HUES48 (cell line): ENCODE results near the gene ZNF74.
"Not testable (repeated sequence)": the region's sequence is repeated elsewhere in the genome, so short reads cannot be mapped to it uniquely, and the experiment has no call there.

Source experiments
- H3K27ac ChIP-seq: one replicate; pipeline ENCODE4 v1.7.0; 2013; ENCODE audit warnings: low read depth, low read length, inconsistent platforms
- H3K27me3 ChIP-seq: 2 replicates; pipeline ENCODE4 v1.6.1; 2013; ENCODE audit warnings: mild to moderate bottlenecking, low read length; ENCODE audit not compliant: control insufficient read depth, insufficient read depth
- H3K36me3 ChIP-seq: 2 replicates; pipeline ENCODE4 v1.6.1; 2013; ENCODE audit warnings: low read length; ENCODE audit not compliant: control insufficient read depth, insufficient read depth
- H3K4me1 ChIP-seq: 2 replicates; pipeline ENCODE4 v1.6.1; 2013; ENCODE audit warnings: mild to moderate bottlenecking, low read length; ENCODE audit not compliant: control insufficient read depth, insufficient read depth
- H3K4me3 ChIP-seq: 2 replicates; pipeline ENCODE4 v1.5.1; 2013; ENCODE audit warnings: mild to moderate bottlenecking, low read depth, low read length
- H3K9ac ChIP-seq: 2 replicates; pipeline ENCODE4 v1.6.1; 2013; ENCODE audit warnings: mild to moderate bottlenecking, low read depth, low read length, moderate library complexity
- H3K9me3 ChIP-seq: 2 replicates; pipeline ENCODE4 v1.6.1; 2013; ENCODE audit warnings: low read length; ENCODE audit not compliant: control insufficient read depth, insufficient read depth

ZNF74 gene

GRCh38 chr22:20441631-20442484 lies 47.9 kb downstream of the ZNF74 start:
- H3K9ac ChIP-seq = no peak overlapping the region
- H3K36me3 ChIP-seq = no peaks in the 10 kb centered on the region
- H3K9me3 ChIP-seq = no peaks in the 10 kb centered on the region
- H3K4me1 ChIP-seq = peaks cover 6% of the 10 kb centered on the region; the same call in 1 of the 2 replicates
- no peak overlapping the region for H3K4me3 ChIP-seq
- H3K27ac ChIP-seq = no peak overlapping the region
- peaks cover 25% of the 10 kb centered on the region for H3K27me3 ChIP-seq

- no peak overlapping the region for H3K4me3 ChIP-seq
- H3K9me3 ChIP-seq = no peaks in the 10 kb centered on the region
Measured at GRCh38 chr22:20442485-20443284, 48.7 kb downstream of the ZNF74 start.

DNA sequence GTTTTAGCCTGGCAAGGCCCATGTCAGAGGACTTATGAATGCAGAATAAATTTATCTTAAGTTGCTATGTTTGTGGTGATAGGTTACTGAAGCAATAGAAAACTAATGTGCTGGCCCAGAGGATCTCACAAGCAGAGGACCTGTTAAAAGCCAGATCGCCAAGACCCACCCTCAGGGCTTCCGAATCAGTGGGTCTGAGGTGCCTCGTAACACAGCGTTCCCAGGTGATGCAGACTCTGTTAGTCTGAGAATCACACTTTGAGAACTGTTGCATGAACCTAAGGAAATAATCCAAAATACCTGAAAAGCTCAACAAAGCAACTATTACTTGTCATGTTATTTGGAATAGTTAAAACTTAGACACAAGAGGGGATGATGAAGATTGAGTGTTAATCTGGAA lies 50.4 kb downstream of the ZNF74 start:
- no peaks in the 10 kb centered on the region for H3K4me1 ChIP-seq
- no peaks in the 10 kb centered on the region for H3K36me3 ChIP-seq
- peaks cover 3% of the 10 kb centered on the region for H3K27me3 ChIP-seq
- H3K9me3 ChIP-seq = no peaks in the 10 kb centered on the region
- H3K4me3 ChIP-seq = no peak overlapping the region
- H3K27ac ChIP-seq = no peak overlapping the region
- H3K9ac ChIP-seq = no peak overlapping the region

More at GRCh38 chr22:20442485-20443284, 48.7 kb downstream of the ZNF74 start:
- H3K27me3 ChIP-seq = peaks cover 19% of the 10 kb centered on the region
- no peak overlapping the region for H3K9ac ChIP-seq
- H3K36me3 ChIP-seq = no peaks in the 10 kb centered on the region
- no peak overlapping the region for H3K27ac ChIP-seq
- H3K4me1 ChIP-seq = peaks cover 6% of the 10 kb centered on the region; the same call in 1 of the 2 replicates

DNA sequence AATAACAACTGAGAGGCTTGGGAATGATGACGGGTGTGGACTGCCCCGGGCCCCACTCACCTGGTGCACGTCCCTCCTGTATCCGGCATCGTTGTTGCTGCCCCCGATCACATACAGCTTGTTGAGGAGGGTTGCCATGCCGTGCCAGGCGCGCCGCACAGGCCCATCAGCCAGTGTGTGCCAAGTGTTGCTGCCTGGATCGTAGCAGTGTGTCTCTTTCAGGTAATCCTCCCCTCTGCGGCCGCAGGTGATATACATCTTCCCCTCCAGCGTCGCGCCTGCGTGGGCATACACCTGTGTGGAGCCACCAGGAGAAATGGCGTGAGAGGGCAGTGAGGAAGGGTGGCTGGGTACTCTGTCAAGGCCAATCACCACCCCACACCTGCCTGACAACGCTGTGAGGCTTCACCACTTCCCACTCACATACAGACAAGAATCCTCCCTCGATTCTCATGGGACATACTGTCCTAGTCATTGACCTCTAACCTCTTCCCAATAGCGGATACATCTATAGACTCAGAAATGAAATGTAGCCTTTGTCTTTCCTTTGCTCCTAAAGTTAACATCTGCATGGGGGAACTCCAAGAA lies 52.5 kb downstream of the ZNF74 start:
- no peak overlapping the region for H3K27ac ChIP-seq
- H3K36me3 ChIP-seq = no peaks in the 10 kb centered on the region
- H3K4me1 ChIP-seq = no peaks in the 10 kb centered on the region
- H3K4me3 ChIP-seq = no peak overlapping the region
- no peak overlapping the region for H3K9ac ChIP-seq
- no peaks in the 10 kb centered on the region for H3K27me3 ChIP-seq
- no peaks in the 10 kb centered on the region for H3K9me3 ChIP-seq

DNA sequence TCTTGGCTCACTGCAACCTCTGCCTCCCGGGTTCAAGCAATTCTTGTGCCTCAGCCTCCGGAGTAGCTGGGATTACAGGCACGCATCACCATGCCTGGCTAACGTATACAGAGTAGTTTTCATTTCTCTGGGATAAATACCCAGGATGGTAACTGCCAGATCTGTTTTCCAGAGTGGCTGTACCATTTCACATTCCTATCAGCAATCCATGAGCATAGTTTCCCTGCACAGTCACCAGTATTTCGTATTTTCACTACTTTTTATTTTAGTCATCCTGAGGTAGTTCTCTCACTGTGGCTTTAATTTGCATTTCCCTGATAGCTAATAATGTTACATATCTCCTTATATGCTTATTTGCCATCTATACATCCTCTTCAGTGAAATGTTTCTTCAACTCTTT lies 54.7 kb downstream of the ZNF74 start:
- no peak overlapping the region for H3K9ac ChIP-seq
- H3K4me3 ChIP-seq = no peak overlapping the region
- no peaks in the 10 kb centered on the region for H3K4me1 ChIP-seq
- no peak overlapping the region for H3K27ac ChIP-seq
- no peaks in the 10 kb centered on the region for H3K27me3 ChIP-seq
- no peaks in the 10 kb centered on the region for H3K9me3 ChIP-seq
- H3K36me3 ChIP-seq = no peaks in the 10 kb centered on the region

- Histone ChIP-seq H3K36me3 (no peaks in the 10 kb centered on the region), H3K4me3 (no peak overlapping the region), H3K9ac (no peak overlapping the region), H3K4me1 (no peaks in the 10 kb centered on the region), H3K27me3 (no peaks in the 10 kb centered on the region), H3K9me3 (no peaks in the 10 kb centered on the region), H3K27ac (no peak overlapping the region)
Measured at GRCh38 chr22:20449819-20450550, 56.0 kb downstream of the ZNF74 start.

- no peak overlapping the region for H3K9ac ChIP-seq
- no peaks in the 10 kb centered on the region for H3K9me3 ChIP-seq
- H3K36me3 ChIP-seq = no peaks in the 10 kb centered on the region
- H3K4me1 ChIP-seq = no peaks in the 10 kb centered on the region
- H3K27ac ChIP-seq = no peak overlapping the region
- H3K27me3 ChIP-seq = no peaks in the 10 kb centered on the region
- H3K4me3 ChIP-seq = no peak overlapping the region
Measured at GRCh38 chr22:20450551-20450906, 56.6 kb downstream of the ZNF74 start.

DNA sequence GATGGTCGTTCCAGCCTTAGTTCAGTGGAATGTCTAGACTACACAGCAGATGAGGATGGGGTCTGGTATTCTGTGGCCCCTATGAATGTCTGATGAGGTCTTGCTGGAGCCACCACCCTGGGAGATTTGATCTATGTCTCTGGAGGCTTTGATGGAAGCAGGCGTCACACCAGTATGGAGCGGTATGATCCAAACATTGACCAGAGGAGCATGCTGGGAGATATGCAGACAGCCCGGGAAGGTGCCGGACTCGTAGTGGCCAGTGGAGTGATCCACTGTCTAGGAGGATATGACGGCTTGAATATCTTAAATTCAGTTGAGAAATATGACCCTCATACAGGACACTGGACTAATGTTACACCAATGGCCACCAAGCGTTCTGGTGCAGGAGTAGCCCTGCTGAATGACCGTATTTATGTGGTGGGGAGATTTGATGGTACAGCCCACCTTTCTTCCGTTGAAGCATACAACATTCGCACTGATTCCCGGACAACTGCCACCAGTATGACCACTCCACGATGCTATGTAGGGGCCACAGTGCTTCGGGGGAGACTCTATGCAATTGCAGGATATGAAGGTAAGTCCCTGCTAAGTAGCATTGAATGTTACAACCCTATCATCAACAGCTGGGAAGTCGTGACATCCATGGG lies 57.3 kb downstream of the ZNF74 start:
- H3K36me3 ChIP-seq, H3K27ac ChIP-seq, H3K4me3 ChIP-seq, H3K4me1 ChIP-seq, H3K9ac ChIP-seq, H3K9me3 ChIP-seq, H3K27me3 ChIP-seq: not testable (repeated sequence)

DNA sequence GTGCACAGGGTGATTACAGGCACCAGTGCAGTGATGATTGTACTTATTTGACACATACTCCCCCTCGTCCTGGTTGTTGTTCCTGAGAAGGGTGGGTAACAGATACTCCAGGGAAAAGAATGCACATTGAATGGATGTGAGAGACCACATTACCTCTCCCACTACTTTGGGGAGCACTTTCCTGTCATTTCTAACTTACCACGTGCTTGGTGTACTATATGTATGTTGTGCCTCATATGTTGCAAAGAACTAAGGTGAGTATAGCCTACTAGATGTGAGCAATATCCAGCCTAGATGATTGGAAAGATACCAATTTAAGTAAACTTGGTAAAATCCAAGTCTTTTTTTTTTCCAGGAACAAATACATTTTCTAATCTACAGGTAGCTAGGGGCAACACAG lies 58.0 kb downstream of the ZNF74 start:
- Histone ChIP-seq H3K4me1 (peaks cover 4% of the 10 kb centered on the region; the same call in 1 of the 2 replicates), H3K27ac (no peak overlapping the region), H3K4me3 (no peak overlapping the region), H3K9ac (no peak overlapping the region), H3K36me3 (no peaks in the 10 kb centered on the region), H3K9me3 (no peaks in the 10 kb centered on the region), H3K27me3 (peaks cover 3% of the 10 kb centered on the region; the same call in 1 of the 2 replicates)

DNA sequence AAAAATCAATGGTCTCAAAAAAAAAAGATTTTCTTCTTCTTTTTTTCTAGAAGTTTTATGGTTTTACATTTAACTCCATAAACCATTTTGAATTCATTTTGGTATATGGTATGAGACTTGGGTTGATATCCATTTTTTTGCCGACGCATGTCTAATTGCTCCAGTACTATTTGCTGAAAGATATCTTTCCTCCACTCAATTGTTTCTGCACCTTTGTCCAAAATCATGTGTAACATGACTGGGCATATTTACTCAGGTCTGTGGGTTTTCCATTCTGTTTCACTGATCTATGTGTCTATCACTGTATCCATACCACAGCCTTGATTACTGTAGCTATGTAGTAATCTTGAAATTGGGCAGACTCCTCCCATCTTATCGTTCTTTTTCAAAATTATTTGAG lies 59.3 kb downstream of the ZNF74 start:
- Histone ChIP-seq H3K4me1 (peaks cover 4% of the 10 kb centered on the region; the same call in 1 of the 2 replicates), H3K36me3 (no peaks in the 10 kb centered on the region), H3K27ac (no peak overlapping the region), H3K9me3 (no peaks in the 10 kb centered on the region), H3K9ac (no peak overlapping the region), H3K4me3 (no peak overlapping the region), H3K27me3 (peaks cover 3% of the 10 kb centered on the region; the same call in 1 of the 2 replicates)
